HG03460 (cell line): ENCODE data around the gene DAB2.

Experiments used
- ATAC-seq: cut with Tn5 transposase; IDR thresholded peaks from one replicate; pipeline ENCODE4 v1.9.1; 2021; ENCODE audit not compliant: unreplicated experiment

Gene DAB2

DNA sequence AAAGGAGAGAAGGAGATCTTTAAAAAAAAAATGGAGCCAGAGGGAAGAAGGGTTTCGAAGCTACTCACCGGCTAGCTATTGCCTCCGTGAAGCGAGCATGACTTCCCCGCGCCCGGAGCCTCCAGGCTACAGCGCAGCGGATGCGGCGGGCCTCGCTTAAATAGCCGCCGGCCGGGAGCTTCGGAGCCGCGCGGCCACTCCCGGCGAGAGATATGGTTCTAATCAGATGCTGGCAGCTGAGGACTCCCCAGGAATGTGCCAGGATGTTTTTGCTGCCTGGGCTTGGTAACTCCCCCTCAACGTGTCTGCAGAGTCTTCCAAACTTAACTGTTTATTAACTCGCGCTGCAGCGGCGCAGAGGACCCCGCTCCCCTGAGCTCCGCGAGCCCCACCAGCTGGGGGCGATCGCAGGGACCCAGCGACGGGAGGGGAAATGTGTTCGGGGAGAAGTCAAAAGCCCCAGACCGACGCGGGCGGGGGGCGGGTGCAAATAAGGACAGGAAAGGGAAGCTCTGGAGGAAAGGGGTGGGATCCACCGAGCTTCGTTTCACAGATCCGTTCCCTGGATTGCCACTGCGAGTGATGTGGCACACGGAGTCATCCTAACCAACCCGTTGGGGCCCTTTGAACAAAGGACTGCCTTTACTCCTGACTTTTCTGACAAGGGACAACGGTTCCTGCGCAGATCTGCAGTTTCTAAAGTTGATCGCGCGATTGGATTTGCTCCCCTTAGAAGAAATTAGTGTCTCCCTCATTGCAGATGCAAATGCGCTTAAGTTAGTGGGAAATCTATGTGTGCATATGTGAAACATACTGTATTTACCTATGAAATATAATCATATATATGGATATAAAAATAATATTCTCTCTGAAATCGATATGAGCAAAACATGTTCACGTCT lies at the start of gene DAB2:
TSS of gene DAB2 (minus strand) at position 245 of the 902 bp plus-strand sequence. CDS start 30,660 bp downstream, outside the sequence.
- no peak for ATAC-seq

DNA sequence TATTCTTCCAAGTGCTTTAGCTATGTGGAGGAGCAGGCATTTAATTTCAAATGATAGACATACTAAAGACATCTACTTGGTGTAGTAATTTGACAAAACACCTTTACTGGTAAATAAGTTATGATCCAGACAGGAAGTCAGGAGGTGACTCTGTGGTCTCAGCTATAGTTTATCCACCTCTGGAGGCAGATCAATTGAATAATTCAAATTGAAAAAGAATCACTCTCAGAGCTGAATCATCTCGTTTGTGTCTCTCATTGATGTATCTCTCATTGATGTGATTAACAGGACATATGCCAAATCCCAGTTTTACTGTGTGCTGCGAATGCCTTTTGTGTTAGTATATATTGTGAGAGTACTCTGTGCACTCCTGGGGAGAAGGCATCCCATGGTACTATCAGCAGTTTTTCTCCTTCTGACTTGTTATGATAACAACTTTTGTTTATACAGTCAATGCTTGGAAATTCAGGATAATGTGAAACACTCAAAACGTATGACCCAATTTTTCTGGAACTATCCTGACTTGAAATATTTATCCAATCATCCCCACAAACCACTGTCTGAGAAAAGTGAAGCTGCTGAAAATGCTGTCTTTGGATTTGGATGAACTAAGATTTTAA lies 48.5 kb upstream of the DAB2 start:
- ATAC-seq: no peak

DNA sequence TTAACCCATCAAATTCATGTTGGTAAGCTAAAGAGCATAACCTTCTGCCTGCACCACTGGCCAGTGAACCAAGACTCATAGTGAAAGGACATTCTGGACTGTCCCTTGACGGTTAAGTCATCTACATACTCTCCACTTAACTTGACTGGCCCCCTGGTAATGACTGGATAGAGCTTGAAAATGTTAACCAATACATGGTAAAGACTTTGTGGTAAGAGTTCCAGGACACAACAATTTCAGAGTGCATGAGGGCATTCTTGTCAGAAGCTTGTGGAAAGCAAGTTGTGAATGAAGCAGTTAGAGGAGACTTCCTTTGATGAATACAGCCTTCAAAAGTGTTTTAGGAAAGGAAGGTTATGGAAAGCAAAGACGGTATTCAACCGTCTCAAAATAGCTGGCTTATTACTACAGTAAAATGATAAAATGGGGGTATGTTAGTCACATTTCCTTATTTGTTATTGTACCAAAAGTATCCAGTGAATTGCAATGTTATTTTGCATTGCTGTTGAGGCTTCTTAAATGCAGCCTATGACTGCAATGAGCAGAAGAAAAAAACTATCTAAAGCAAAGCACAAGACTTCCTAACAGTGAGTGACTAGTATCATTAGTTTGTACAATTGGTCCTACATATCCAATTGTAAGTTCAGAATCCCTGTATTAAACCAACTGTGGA lies 47.2 kb upstream of the DAB2 start:
- no peak for ATAC-seq

DNA sequence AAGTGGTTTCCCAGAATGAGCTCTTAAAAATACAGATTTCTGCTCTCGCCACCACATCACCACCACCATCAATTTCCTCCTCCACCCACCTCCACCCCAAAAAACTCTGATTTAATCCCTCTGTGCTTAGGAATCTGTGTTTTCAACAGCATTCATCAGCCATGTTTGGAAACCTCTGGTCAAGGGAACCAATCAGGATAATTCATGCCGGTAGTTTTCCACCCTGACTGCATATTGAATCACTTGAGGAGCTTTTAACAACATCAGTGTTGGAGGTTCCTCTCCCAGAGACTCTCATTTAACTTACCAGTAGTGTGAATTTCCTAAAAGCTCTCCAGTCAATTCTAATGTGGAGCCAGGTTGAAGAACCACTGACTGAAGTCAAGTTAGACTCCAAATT lies 46.0 kb upstream of the DAB2 start:
- no peak for ATAC-seq

DNA sequence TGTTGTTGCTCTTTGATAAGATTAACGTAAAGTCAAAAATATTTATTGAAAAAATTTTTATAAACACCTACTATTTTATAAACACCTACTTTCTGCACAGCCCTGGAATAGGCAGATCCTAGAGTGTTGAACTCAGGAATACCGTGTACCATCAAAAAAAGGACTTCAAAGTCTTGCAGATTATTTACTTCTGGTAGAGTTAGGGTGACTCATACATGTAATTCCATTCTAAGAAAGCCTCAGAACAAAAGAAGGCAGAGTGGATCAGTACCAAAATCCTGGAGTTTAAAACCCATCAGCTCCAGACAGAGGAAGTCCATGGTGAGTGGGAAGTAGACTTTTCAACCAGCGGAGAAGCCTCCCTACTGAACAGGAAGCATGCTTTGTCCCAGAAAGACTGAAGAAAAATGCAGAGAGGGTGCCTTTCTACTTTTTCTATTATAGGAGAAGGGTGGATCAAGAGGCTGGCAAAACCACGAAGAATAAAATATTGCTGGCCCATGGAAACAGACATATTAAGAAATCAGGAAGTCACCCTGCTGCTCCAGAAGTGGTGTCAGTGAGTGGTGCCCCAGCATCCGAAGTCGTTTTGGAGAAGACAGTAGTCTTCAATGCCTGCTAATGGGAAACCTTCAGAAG lies 45.1 kb upstream of the DAB2 start:
- no peak for ATAC-seq

DNA sequence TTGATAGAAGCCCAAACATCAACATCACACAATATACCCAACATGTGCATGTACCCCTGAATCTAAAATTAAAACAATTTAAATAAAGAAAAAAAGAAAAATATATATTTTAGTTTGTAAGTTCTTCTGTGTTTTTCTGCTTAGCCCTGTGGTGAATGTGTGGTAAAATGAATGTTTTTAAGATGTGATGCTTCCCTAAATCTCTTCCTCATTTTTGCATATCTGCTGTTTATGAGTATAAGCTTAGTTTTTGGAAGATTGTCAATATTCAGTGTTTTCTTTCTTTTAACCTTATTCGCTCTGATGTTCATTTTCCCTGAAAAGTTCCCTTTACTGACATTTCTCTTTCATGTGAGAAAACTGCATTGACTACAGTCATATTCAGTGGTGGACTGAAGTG lies 44.4 kb upstream of the DAB2 start:
- no peak for ATAC-seq

DNA sequence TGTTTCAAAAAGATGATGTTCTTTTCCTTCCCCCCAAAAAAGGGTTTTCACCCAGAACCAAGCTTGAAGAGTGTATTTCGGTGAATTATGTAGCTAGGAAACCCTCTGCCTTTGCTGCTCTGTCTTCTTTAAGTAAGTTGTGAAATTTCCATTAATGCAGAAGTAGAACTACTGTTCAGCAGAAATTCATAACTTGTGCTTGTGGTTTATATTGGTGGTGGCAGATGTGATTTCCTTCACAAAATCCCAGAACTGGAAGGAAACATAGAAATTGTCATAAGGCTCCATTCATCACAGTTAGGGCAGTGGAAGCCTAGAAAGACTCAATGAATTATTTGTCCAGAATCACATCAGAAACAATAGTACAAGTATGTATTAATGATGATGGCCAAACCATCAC lies 42.1 kb upstream of the DAB2 start:
- ATAC-seq: no peak

DNA sequence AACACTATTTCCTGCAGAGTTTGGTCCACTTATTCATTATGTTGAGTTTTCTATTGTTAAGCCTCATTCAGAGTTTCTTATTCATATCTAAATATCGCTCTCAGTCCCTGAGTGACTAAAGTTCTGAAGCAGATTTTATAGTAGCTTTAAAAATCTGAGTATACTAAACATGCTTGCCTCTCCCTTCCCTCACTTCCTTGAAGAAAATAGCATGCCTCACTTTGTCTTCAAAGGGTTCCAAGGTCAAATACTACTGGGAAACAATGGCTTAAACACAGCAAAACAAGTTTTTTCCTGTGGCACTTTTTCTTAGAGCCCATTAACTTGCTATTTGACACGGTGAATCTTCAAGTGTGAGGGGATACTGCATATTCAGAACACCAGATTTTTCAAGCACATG lies 41.1 kb upstream of the DAB2 start:
- ATAC-seq: no peak

DNA sequence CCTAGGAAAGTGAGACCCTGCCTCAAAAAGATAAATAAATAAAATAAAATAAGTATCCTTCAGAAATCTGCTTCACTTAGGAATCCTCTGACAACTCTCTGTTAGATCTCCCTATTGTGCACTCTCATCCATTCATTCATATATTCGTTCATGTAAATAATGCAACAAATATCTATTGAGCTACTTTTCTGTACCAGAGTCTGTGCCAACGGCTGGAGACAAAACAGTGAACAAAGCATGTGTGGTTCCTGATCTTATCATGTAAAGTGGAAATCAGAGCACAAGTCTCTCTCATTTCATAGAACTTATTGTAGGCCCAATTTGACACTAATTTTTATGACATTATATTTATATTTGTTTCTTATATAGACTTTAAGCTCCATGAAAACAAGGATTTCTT lies 40.3 kb upstream of the DAB2 start:
- no peak for ATAC-seq

DNA sequence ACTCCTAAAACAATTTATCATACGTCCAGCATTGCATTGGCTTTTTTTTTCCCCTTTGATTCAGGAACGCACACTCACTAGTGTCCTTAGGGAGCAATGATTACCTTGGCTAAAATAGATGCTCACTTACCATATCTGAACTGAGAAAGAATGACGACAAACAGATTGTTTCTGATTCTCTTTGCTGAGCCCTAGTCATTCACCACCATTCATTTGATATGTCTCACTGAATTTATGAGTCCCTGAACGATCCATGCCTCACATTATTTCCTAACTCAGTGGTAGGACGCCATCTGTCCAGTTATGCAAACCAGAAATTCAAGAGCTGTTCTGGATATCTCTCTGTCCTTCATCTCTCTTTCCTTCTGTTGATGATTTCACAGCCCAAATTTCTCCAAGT lies 39.3 kb upstream of the DAB2 start:
- no peak for ATAC-seq

DNA sequence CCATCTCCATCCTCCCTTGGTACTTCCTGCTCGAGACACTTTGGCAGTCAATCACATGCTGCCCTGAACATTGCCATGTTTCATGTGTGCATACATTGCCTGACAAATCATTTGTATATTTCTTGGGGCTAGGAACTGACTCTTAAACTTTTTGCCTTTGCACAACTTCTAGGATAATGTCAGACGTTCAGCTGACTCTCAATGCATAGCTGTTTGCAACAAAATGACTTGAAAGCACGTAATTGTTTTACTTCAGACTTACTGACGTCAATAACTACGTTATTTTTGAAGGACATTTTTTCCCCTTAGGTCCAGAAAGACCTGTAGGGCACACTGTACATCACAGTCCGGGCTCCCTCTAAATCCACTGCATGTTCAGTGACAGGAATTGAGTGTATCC lies 37.4 kb upstream of the DAB2 start:
- ATAC-seq: no peak

DNA sequence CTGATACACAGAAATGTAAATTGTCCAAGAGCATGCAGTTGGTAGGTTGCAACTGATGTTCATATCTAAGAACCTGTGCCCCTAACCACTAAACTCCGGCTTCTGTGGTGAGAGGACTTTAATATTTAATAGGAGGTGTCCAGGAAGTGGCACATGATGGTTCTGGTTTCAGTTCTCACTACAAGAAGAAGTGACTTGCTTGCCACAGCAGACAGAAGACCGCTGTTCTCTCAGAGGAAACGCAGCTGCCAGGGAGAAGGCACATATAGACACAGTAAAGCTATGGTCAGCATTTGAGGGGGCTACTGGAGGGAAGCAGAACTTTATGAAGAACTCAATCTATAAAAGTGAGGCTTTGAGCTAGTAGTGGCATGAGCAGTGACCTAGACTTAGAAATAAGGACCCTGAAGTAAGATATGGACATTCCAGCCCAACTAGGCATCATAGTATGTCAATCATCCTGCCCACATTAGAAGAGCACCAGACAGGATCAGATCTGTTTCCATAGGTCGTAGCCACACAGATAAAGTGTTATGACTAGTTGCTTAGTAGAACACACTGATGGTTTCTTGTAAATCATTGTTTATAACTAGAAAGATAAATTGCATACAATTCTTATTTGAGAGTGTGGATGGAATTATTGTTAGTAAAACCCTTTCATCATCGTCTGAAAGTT lies 36.4 kb upstream of the DAB2 start:
- peak; percentile 95 for ATAC-seq

DNA sequence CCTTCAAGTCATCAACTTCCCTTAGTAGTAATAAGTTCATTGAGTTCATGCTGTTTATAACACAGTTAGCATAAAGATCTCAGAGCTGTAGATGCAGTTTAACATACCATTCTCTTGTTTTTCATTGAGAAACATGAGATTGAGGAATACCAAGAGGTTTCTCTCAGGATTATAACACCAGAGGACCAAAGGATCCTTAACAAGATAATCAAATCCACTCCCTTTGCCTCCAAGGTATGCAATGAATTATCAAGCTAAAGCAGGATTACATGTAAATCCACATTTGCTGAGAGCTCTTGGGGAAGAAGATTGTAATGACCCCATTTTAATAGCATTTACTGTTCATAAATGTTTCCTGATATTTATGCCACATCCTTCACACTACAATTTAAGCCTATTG lies 35.1 kb upstream of the DAB2 start:
- ATAC-seq: no peak

DNA sequence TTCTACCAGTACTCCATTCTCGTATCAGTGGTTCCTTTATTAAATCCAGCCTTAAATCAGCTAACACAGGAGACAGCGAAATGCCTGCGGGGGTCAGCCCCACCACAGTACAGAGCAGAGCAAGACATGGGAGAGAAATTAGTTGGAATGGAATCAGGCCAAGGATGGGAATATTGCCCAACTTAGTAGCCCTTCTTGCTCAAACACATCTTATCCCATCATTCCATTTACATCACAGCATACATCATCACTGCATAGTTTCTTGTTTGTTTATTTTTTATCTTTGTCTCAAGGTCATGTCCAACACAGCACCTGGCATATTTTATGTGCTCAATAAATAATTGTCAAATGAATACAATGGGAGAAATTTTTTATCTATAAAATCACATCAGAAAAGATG lies 34.3 kb upstream of the DAB2 start:
- no peak for ATAC-seq

DNA sequence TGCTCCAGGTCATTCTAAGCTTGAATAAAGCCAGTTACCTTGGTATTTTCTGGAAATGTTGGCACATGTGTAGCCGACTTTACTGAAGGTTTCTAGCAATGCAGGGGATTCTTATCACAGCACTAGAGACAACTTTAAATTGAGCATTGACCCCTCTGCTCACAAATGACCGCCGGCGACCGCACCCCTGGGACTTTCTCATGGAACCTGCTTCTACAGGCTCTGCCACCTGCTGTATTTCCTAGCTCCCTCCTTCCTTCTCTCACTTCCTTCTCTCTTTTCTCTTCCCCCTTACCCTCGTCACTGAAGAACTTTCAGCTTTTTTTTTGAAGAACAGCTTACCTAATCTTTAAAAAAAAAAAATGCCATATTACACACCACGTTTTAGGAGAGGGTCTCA lies 30.9 kb upstream of the DAB2 start:
- ATAC-seq: no peak

DNA sequence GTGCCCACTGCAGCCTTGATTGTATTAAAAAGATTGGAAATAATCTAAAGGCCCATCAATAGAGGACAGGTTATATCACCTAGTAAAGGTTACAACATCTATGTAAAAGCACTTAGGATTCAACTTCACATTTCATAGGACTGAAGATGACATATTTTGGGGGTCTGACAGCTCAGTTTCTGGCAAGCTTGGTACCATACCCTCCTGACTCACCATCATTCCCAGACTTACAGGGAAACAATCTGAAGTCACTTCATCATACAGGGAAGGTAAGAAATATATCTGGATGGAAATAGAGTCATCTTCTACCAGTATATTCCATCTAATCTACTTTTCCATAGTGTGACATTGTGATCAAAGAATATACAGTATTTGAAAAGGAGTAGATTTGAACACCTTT lies 28.8 kb upstream of the DAB2 start:
- ATAC-seq: no peak

DNA sequence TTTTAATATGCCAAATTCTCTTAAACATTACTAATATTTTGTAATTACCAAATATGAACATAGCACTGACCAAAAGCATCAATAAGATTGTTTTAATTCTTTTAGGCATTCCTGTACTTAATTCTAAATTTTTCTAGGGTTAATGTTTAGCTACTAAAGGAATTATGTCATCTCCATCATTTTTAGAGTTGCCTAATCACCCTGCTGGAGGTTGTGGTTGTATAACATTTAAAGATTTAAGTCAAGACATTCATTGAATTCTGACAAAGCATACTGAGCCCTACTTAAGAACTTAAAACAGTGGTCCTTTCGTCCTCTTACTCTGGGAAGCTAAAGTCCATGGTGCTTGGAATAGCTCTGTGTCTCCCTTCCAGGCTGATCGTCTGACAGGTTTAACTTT lies 28.1 kb upstream of the DAB2 start:
- no peak for ATAC-seq

DNA sequence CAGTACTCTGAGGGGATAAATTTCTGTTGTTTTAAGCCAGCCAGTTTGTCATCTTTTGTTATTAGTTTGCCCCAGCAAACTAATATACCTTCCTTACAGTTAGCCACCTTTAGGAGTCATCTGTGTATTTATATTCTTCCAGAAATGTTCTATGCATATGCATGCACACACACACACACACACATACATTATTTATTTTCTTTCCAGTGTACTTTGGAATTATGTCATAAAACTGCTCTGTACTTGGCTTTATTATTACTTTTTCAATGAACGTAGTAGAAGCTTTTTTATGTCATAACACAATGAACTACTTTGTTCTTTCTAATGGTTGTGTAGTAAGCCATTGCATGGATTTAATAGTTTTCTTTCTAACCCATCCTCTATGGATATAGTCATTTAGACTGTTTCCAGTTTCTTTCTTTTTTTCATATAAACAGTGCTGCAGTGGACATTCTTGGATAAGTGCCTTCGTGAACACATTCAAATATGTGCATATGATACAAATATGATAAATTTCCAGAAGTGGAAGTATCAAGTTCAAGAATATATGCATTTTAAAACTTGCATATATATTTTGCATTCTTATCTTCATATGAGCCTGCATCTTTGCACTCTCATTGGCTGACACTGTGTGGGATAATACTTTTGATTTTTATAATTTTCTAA lies 26.6 kb upstream of the DAB2 start:
- ATAC-seq: no peak

DNA sequence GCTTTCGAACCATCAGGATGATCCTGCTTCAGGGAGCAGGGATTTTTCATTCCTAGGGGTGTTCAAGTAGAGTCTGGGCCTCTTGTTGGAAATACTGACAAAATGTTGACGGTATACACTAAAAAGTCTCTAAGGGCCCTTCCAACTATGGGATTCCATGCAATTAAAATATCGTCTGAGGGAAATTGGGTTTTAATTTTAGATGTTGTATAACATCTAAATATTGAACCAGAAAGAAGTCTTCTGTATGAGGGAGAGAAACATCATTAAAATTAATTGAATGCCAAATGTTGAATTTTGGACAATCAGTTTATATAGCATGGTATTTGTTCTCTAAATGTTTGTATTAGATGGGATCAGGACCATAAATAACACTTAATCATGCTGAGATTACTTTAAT lies 25.7 kb upstream of the DAB2 start:
- ATAC-seq: no peak

DNA sequence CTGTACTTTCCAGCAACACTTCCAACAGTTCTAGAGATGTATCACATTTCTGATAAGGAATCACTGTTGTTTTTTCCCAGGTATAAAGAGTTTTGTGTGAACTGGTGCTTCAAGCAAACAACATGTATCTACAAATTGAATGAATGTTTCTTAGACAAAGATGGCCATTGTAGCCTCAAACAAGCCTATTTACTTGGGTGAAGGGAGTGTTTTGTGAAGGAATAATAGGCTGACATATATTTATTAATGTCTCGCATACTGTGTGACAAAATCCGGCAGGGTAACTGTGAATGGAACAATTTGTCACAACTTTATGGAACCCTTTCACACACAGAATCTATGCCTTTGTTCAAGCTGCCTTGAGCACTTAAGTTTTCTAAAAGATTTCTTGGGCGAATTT lies 24.8 kb upstream of the DAB2 start:
- ATAC-seq: no peak
